ENCODE measurements around the gene ACAA1. TPM values are rescaled to one million over a fixed set of nuclear protein-coding genes. Genes with fewer than 3 reads are reported as not detected.

The ACAA1 gene
- total RNA-seq, 2 donors from 2014 or later = 40.1 to 43.7 TPM

DNA sequence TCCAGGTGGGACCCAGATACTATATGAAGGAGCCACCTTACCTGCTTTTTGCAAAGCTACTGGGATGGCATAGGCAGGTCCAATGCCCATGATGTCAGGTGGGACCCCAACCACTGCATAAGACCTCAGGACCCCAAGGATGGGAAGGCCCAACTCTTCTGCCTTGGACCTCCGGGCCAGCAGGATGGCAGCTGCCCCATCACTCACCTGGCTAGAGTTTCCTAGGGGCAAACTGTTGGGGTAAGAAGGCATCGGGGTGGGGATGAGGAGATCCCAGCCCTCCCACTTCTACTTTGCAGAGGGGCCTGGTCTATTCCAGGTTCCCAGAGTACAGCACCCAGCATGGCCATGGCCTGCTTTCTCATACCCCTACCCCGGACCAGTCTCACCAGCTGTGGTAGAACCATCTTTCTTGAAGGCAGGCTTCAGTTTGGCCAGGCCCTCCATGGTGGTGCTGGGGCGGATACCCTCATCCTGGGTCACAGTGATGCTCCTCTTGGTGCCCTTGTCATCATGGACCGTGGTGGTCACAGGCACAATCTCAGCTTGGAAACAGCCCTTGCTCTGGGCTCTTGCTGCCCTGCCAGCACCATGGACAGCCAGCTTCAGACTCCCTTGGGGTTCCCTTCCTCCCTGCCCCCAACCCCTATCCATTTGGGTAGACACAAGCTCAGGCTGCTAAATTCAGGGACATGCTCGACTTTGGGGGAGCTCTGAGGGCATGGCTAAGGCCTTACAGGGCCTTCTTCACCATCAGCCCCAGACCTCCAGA lies 10.6 kb downstream of the ACAA1 start:
- H3K9me3 Mint-ChIP-seq = no peaks in the 10 kb centered on the region
- Histone ChIP-seq H3K36me3 (ENCODE audit: control insufficient read depth, insufficient read depth, low read length) (peaks cover 85% of the 10 kb centered on the region), H3K27me3 (ENCODE audit: control insufficient read depth, insufficient read depth, low read length, poor library complexity, severe bottlenecking) (no peaks in the 10 kb centered on the region), H3K4me3 (ENCODE audit: low read length) (no peak overlapping the region), H3K9ac (ENCODE audit: extremely low read depth, low read length, poor library complexity, severe bottlenecking) (no peak overlapping the region), H3K27ac (ENCODE audit: low read depth, low read length) (no peak overlapping the region), H3K9me3 (ENCODE audit: control insufficient read depth, low read length) (no peaks in the 10 kb centered on the region), H3K4me1 (ENCODE audit: control insufficient read depth, insufficient read depth, low read length) (no peaks in the 10 kb centered on the region)
- 90 to 93% methylated on average over 3 to 6 of the region's 6 CpGs for WGBS, 2 experiments (ENCODE audit: insufficient coverage in 1 of 2, insufficient read length in 1 of 2)
- H3K27me3 Mint-ChIP-seq (ENCODE audit: insufficient read depth) = no peaks in the 10 kb centered on the region
- no peak overlapping the region for H3K27ac Mint-ChIP-seq
- DNase-seq = peak; percentile 29
- TF ChIP-seq, protein P1, sequence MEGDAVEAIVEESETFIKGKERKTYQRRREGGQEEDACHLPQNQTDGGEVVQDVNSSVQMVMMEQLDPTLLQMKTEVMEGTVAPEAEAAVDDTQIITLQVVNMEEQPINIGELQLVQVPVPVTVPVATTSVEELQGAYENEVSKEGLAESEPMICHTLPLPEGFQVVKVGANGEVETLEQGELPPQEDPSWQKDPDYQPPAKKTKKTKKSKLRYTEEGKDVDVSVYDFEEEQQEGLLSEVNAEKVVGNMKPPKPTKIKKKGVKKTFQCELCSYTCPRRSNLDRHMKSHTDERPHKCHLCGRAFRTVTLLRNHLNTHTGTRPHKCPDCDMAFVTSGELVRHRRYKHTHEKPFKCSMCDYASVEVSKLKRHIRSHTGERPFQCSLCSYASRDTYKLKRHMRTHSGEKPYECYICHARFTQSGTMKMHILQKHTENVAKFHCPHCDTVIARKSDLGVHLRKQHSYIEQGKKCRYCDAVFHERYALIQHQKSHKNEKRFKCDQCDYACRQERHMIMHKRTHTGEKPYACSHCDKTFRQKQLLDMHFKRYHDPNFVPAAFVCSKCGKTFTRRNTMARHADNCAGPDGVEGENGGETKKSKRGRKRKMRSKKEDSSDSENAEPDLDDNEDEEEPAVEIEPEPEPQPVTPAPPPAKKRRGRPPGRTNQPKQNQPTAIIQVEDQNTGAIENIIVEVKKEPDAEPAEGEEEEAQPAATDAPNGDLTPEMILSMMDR (conservative IDR thresholded peaks at IDR 0.05) = no peak
- no peak overlapping the region for H3K4me3 Mint-ChIP-seq
- peaks cover 77% of the 10 kb centered on the region for H3K36me3 Mint-ChIP-seq (ENCODE audit: low read depth)
- H3K4me1 Mint-ChIP-seq = no peaks in the 10 kb centered on the region

DNA sequence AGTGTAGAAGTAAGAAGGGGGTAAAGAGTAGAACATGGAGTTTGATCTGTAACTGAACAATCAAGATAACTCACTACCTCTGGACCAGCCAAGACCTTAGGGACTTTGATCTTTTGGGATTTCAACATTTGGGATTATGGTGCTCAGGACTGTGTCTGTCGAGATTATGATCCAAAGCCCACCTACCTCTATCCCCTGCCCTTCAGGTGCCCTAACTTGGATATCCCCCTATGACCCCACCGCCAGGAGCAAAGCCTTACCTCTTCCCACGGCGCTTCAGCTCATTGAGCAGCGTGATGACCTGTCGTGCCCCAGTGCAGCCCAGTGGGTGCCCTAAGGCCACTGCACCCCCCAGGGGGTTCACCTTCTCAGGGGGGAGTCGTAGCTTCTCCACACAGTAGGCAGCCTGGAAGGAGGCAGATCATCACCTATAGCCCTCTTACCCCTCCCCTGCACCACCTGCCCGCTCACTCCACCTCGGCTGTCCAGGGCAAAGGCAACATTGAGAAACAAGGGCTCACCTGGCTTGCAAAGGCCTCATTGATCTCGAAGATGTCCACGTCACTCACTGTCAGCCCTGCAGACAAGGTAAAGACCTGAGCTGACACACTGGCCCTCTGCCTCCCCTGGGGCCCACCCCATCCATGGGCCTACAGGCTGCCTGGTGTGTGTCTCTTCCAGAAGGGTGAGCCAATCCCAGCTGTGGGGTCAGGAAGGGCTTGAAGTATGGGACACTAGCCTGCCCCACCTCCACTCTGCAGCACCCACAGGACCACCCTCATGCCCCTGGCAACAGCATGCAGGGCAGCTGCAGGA lies 11.4 kb downstream of the ACAA1 start:
- Mint-ChIP-seq H3K9me3 (no peaks in the 10 kb centered on the region), H3K36me3 (ENCODE audit: low read depth) (peaks cover 79% of the 10 kb centered on the region), H3K27ac (no peak overlapping the region), H3K27me3 (ENCODE audit: insufficient read depth) (no peaks in the 10 kb centered on the region), H3K4me1 (no peaks in the 10 kb centered on the region), H3K4me3 (no peak overlapping the region)
- no peaks in the 10 kb centered on the region for H3K4me1 ChIP-seq (ENCODE audit: control insufficient read depth, insufficient read depth, low read length)
- WGBS, 2 experiments (ENCODE audit: insufficient coverage in 1 of 2, insufficient read length in 1 of 2) = 94 to 95% methylated on average over 9 to 11 of the region's 11 CpGs
- peaks cover 80% of the 10 kb centered on the region for H3K36me3 ChIP-seq (ENCODE audit: control insufficient read depth, insufficient read depth, low read length)
- no peak overlapping the region for H3K27ac ChIP-seq (ENCODE audit: low read depth, low read length)
- TF ChIP-seq, protein P1 (conservative IDR thresholded peaks at IDR 0.05) = no peak
- DNase-seq = peak; percentile 16
- no peak overlapping the region for H3K4me3 ChIP-seq (ENCODE audit: low read length)
- no peaks in the 10 kb centered on the region for H3K9me3 ChIP-seq (ENCODE audit: control insufficient read depth, low read length)
- H3K27me3 ChIP-seq (ENCODE audit: control insufficient read depth, insufficient read depth, low read length, poor library complexity, severe bottlenecking) = no peaks in the 10 kb centered on the region
- H3K9ac ChIP-seq (ENCODE audit: extremely low read depth, low read length, poor library complexity, severe bottlenecking) = no peak overlapping the region

DNA sequence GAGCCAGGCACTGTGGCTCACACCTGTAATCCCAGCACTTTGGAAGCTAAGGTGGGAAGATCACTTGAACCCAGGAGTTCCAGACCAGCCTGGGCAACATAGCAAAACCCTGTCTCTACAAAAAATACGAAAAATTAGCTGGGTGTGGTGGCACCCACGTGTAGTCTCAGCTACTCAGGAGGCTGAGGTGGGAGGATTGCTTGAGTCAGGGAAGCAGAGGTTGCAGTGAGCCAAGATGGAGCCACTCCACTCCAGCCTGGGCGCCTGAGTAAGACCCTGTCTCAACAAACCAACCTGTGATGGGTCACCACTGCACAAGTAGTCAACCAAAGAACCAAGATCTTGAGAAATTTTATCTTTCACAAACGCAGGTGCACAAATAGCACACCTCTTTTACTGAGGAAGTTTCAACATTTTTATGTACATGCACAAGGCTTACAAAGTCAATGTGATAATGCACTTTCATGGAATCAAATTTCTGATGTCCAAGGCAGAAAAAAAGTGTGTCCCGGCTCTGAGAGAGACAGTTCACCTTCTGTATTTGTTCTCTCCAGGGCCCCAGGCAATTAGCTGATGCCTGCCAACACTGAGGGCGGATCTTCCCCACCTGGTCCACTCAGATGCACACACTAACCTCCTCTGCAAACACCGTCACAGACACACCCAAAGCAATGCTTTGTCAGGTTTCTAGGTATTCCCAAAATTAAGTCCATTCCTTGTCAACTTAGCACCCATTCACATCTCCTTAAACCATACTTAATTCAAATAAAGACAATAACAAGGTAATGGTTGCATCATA lies 12.4 kb downstream of the ACAA1 start:
- TF ChIP-seq, protein P1 (conservative IDR thresholded peaks at IDR 0.05) = no peak
- H3K36me3 ChIP-seq (ENCODE audit: control insufficient read depth, insufficient read depth, low read length) = peaks cover 74% of the 10 kb centered on the region
- no peak overlapping the region for H3K27ac ChIP-seq (ENCODE audit: low read depth, low read length)
- peaks cover 76% of the 10 kb centered on the region for H3K36me3 Mint-ChIP-seq (ENCODE audit: low read depth)
- peak; percentile 13 for DNase-seq
- H3K9ac ChIP-seq (ENCODE audit: extremely low read depth, low read length, poor library complexity, severe bottlenecking) = no peak overlapping the region
- no peaks in the 10 kb centered on the region for H3K4me1 ChIP-seq (ENCODE audit: control insufficient read depth, insufficient read depth, low read length)
- H3K9me3 ChIP-seq (ENCODE audit: control insufficient read depth, low read length) = no peaks in the 10 kb centered on the region
- H3K4me3 ChIP-seq (ENCODE audit: low read length) = no peak overlapping the region
- H3K4me1 Mint-ChIP-seq = no peaks in the 10 kb centered on the region
- no peak overlapping the region for H3K27ac Mint-ChIP-seq
- no peaks in the 10 kb centered on the region for H3K9me3 Mint-ChIP-seq
- H3K4me3 Mint-ChIP-seq = no peak overlapping the region
- no peaks in the 10 kb centered on the region for H3K27me3 Mint-ChIP-seq (ENCODE audit: insufficient read depth)
- no peaks in the 10 kb centered on the region for H3K27me3 ChIP-seq (ENCODE audit: control insufficient read depth, insufficient read depth, low read length, poor library complexity, severe bottlenecking)
- 91 to 94% methylated on average over 6 to 7 of the region's 7 CpGs for WGBS, 2 experiments (ENCODE audit: insufficient coverage in 1 of 2, insufficient read length in 1 of 2)
